ENCODE data around the gene ST6GALNAC3.
A peak's percentile ranks its signal among the peaks of the same experiment; 100 is the strongest.

ST6GALNAC3 gene

DNA sequence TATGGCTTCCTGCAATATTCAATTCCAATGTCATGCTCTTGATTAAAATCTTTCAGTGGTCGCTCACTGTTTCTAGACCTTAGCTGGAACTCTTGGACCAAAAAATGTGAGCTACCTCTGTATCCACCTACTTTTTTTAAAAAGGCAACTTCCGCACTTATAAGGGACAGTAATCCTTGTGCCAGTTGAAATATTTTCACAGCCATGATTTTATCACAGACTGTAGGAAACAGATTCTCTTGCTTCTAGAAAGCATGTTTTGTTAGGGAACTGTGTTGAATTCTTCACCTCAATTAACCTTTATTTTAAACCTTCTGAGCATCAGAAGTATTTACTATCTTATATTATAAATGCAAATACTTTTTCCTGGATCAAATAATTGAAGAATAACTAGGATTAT is 496.7 kb downstream of the ST6GALNAC3 start:
- TF ChIP-seq, protein P1, sequence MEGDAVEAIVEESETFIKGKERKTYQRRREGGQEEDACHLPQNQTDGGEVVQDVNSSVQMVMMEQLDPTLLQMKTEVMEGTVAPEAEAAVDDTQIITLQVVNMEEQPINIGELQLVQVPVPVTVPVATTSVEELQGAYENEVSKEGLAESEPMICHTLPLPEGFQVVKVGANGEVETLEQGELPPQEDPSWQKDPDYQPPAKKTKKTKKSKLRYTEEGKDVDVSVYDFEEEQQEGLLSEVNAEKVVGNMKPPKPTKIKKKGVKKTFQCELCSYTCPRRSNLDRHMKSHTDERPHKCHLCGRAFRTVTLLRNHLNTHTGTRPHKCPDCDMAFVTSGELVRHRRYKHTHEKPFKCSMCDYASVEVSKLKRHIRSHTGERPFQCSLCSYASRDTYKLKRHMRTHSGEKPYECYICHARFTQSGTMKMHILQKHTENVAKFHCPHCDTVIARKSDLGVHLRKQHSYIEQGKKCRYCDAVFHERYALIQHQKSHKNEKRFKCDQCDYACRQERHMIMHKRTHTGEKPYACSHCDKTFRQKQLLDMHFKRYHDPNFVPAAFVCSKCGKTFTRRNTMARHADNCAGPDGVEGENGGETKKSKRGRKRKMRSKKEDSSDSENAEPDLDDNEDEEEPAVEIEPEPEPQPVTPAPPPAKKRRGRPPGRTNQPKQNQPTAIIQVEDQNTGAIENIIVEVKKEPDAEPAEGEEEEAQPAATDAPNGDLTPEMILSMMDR (conservative IDR thresholded peaks at IDR 0.05): no peak
- H3K27ac ChIP-seq: no peak overlapping the region

DNA sequence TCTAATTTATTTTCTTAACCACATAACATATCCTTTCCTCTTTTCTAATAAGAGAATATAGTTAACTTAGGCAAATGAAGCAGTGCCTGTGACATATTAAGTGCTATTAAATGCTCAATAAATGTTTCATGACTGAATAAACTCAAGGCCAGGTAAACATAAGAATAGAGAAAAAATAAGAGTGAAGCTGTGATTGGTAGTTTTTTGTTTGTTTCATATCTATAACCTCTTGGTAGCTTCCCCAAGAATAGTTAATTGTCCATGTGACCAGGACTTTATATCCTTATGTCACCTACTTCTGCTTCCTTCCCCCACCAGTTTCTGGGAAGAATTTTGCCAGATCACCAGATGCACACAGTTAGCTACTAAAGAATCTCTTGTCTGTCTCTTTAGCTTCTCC is 497.7 kb downstream of the ST6GALNAC3 start:
- H3K27ac ChIP-seq: peak overlapping the region; percentile 19; the same call in 1 of the 2 replicates
- TF ChIP-seq, protein P1 (conservative IDR thresholded peaks at IDR 0.05): no peak

DNA sequence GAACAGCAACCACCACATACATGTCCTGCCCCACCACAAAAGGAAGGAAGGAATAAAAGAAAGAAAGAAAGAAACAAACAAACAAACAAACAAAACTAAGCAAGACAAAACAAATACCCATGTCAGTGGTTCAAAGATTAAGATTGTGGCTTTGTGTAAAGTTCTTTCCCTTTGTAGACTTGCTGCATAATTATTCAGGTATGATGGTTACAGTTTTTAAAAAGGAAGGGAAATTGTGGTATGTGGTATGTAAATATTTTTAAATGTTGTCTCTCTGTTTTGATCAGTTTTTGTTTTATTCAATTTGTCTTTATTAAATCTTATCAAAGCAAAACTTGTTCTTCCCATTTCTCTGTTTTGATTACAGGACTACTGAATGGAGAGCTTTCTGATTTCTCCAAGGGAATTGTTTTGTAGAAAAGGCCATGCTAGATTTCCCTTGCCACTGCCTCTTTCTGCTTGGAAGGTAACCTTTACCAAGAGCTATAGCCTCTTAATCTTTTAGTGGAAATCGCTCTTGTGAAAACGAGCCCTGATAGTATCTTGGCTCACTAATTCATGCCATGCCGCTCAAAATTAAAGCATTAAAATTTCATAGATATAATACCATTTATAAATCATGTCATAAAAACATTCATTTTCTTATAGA is 502.5 kb downstream of the ST6GALNAC3 start:
- no peak overlapping the region for H3K27ac ChIP-seq
- TF ChIP-seq, protein P1 (conservative IDR thresholded peaks at IDR 0.05): no peak

DNA sequence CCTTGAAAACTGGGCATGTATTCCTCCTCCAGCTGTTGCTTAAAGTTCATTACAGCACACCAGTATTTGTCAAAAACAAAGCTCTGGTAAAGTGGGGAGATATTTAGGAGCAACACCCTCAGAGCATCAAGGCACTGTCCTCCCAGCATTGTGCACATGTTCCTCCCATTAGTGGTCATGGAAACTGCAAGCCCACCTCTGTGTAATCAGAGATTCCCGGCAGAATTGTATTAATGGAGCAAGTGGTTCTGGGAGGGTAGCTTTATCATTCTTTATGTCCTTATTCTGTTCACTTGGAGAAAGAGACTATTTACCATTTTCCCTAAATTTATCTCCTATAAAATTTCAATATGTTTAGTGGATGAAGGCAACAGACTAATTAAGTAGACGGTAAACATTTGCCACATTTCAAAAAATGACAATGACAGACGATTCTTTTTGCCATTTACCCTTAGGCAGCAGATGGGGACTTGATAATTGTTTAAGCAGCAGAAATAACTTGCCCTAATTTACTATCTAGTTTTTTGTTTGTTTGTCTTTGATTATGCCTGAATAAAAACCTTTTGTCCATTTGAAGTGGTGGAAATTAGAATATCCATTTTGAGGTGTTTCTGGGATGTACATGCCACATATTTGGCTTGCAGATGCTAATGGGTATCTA is 503.1 kb downstream of the ST6GALNAC3 start:
- no peak overlapping the region for H3K27ac ChIP-seq
- TF ChIP-seq, protein P1 (conservative IDR thresholded peaks at IDR 0.05): no peak

DNA sequence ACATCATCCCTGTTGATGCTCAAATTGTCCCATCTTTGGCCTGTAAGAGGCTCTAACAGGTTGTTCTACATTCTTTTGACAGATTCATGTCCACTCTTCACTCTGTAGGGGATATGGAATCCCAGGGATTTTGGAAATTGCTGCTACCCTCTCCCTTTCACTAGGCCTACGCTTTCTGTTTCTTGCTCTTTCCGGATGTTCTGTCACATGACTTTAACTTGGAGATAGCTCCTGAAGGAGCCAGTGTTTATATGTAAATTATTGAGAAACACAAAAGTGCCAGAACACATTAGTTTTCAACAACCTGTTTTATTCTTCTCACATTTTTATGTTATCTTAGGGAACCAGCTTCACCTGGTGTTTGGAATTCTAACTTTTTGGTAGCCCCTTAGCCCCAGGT is 505.7 kb downstream of the ST6GALNAC3 start:
- H3K27ac ChIP-seq: peak overlapping the region; percentile 30; the same call in 1 of the 2 replicates
- TF ChIP-seq, protein P1 (conservative IDR thresholded peaks at IDR 0.05): no peak

DNA sequence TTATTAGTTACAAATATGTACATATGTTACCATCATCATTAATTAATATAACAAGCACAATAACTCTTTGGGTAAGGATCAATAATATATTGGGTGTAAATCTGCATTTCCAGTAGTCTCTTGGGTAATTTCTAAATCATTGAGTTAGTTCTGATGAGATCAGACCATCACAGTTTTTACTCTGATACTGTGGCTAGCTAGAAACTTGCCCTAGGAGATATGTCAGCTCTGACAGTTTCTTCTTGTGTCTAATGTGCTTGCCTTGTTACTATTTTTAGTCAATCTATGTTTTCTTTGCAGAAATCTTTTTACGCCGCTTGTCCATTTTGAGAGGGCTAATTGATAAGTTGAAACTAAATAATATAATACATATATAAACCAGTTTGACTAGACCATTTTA is 507.2 kb downstream of the ST6GALNAC3 start:
- TF ChIP-seq, protein P1 (conservative IDR thresholded peaks at IDR 0.05): no peak
- no peak overlapping the region for H3K27ac ChIP-seq

DNA sequence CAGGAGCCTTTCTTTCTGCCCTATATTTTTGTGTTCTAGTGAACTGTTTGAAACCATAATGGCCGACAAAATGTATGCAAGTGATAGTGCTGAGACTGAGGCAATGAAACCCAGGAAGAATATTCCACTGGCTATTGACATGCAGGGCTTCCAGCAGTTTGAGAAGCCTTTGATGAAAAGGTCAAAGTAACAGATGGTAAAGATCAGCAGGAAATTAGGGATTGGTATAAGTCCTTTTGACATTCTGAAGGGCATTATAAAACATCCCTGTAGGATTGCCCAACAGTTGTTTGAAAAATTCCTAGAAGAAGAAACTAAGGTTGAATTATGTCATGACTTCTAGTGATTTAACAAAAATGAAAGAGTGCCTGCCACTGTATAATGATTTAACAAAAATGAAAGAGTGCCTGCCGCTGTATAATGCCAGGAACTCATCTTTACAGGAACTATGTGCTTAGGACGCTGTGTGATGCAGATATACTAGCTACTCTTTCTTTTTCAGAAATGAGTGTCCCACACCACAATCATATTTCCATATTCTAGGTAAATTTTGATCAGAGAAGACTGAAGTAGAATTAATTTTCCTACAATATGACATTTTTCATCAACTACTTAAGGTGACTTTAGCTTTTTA is 508.8 kb downstream of the ST6GALNAC3 start:
- TF ChIP-seq, protein P1 (conservative IDR thresholded peaks at IDR 0.05): no peak
- no peak overlapping the region for H3K27ac ChIP-seq

Measured in VCaP (cell line).